DND-41 (cell line): ENCODE data around the gene LARP1.

ENCODE experiments used
- EZH2 ChIP-seq: IDR thresholded peaks from 3 replicates; pipeline ENCODE4 v1.6.1; 2012; ENCODE audit warnings: borderline replicate concordance, low read depth, mild to moderate bottlenecking, moderate library complexity, low read length, inconsistent platforms; ENCODE audit not compliant: severe bottlenecking
- TF ChIP-seq, protein P1 (sequence below): IDR thresholded peaks from 2 replicates; pipeline ENCODE4 v1.5.1; 2012; ENCODE audit warnings: borderline replicate concordance, low read length, moderate library complexity, mild to moderate bottlenecking; ENCODE audit not compliant: poor library complexity, severe bottlenecking; ENCODE audit errors: extremely low read depth

- TF ChIP-seq, protein P1, sequence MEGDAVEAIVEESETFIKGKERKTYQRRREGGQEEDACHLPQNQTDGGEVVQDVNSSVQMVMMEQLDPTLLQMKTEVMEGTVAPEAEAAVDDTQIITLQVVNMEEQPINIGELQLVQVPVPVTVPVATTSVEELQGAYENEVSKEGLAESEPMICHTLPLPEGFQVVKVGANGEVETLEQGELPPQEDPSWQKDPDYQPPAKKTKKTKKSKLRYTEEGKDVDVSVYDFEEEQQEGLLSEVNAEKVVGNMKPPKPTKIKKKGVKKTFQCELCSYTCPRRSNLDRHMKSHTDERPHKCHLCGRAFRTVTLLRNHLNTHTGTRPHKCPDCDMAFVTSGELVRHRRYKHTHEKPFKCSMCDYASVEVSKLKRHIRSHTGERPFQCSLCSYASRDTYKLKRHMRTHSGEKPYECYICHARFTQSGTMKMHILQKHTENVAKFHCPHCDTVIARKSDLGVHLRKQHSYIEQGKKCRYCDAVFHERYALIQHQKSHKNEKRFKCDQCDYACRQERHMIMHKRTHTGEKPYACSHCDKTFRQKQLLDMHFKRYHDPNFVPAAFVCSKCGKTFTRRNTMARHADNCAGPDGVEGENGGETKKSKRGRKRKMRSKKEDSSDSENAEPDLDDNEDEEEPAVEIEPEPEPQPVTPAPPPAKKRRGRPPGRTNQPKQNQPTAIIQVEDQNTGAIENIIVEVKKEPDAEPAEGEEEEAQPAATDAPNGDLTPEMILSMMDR: no peak
- TF ChIP-seq EZH2: no peak
These were observed 3.3 kb downstream of the LARP1 start for GRCh38 chr5:154758493-154758892.
